ENCODE results near the gene OTULIN.

The OTULIN gene

GRCh38 chr5:14669415-14669814 is 4.9 kb downstream of the OTULIN start:
- no peak for DNase-seq

DNA sequence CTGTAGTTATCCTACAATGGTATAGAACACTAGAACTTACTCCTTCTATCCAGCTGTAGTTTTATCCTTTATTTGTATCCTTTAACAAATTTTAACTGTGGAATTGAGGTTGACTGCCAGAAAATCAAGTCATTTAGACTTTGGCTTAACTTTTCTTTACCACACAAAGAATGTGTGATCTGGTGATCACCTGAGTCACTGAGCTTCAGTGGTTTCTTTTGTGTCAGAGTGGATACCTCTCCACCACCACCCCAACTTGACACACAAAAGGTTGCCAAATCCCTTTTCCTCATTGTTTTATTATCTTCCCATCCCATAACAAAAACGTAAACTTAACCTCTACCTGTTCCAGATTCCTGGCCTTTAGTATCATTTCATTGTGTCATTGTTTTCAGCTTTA is 5.5 kb downstream of the OTULIN start:
- DNase-seq = no peak

DNA sequence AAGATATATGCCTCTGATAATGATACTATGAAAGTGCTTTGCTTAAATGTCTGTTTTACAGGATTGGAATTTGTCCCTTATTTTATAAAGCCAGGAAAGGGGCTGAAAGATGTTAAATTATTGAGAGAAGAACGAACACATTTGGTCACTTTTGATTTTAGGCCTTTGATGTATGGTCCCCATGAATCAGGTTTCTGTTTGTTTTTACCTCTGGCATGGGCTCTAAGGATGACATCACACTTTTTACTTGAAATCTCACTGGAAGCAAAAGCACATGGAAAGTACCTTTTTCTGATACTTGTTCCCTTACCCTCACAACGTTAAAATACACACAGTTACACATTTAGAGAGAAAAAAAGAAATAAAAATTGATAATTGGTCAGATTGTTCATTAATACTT is 6.9 kb downstream of the OTULIN start:
- DNase-seq = no peak

GRCh38 chr5:14672082-14672481 is 7.6 kb downstream of the OTULIN start:
- DNase-seq = no peak

DNA sequence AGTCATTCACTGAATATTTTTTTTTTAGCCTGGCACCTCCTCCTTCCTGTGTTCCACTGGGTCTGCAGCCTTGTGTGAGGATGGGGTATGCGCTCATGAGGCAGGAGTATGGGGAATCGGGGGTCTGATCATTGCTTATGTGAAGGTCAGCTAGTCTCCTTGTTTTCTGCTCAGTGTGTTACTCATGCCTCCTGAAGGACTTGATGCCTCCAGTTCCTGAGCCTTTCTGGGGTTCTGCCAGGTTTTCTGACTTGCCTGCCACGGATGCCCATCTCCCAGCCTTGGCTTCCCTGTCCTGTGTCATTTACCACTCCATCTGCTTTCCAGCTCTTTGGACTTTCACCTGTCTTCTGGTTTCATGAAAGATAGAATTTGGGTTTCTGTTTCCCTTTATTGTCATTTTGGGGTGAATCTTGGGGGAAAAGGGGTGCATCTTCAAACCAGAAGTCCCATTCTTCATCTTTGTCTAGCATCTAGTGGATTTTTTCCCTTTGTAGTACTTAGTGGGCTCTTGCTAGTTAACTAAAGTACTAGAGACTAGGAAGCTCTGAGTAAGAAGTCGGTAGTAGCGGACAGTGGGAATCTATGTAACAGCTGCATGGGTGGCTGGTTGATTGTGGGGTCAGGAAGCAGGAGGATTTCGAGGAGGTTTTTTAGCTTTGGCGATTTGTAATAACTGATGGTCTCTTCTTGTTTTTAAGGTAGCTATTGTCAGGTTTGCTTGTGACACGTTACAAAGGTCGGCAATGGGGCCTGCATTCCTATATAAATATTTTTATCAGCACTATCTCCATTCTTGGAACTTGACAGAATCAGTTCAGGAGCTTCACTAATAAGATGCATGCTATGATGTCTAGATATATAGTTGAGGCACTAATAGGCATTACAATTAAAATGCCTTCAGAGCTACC is 8.2 kb downstream of the OTULIN start:
- no peak for DNase-seq

DNA sequence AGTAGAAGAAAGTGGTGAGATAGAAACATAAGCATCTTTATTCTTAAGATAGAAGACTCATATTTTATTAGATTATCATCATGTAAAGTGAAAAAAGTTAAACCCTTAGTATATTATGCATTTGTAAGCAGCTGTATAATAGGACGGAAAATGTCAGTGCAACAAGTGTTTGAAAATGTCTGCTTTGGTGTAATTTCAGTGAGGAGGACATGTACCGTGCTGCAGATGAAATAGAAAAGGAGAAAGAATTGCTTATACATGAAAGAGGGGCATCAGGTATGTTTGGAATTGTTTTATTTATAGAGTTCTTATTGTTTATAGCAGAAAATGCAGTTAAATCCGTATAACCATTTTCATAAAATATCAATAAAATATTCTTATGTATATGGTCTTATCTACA is 8.9 kb downstream of the OTULIN start:
- no peak for DNase-seq

DNA sequence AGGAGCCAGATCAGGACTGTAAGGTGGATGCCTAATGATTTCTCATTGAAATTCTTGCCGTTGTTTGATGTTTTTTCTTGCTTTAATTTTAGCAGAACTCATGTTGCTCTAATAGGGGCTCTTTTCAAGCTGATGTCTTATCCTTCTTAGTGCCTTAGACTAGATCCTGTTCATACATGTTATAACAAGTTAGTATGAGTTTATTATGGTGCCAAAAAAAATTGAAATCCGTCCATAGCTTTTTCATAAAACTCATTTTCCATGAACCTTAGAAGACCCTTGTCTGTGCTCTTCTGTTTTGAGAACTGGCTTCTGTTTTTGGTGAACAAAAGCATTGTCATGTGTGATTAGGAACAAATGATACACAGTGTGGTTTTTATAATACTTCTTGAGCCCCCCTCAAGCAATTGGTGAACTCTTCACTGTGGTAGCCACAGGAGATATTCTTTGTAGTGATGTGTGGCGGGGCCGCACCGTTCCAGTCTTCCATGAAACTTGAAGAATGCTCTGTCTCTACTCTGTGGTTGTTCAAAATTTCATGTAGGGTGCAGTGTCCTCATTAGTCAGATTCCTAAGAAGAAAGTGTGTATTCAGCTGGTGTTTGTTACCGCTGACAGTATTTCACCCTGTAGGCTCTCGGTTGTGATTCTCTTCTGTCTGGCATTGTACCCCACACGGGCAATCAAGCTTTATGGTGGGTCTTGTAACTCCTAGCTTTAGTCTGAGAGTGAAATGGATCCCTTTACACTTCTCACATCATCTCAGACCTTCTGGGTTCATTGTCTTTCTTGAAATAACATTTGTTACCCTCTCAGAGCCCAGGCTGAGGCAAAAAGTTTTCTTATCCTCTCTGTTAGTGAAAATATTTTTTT is 10.7 kb downstream of the OTULIN start:
- peak; percentile 21 for DNase-seq

DNA sequence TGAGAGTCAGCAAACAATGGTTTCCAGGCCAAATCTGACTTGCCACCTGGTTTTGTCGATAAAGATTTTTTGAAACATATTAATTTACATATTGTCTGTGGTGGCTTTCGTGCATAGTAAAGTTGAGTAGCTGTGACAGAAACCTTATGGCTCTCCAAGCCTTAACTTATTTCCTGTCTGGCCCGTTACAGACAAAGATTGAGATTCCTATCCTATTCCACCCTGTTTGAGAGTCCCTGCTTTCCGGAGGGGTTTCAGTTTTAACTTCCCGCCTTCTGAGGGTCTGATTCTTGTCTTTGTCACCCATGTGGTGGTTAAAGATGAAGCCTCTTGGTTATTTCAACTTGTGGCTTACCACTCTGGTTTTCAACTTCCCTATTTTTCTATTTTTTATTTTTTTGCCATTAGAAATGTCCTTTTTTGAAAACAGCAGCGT is 11.4 kb downstream of the OTULIN start:
- DNase-seq = no peak

GRCh38 chr5:14676320-14676719 is 11.8 kb downstream of the OTULIN start:
- DNase-seq = peak; percentile 40

- no peak for DNase-seq
Measured at GRCh38 chr5:14678773-14679334, 14.3 kb downstream of the OTULIN start.

DNA sequence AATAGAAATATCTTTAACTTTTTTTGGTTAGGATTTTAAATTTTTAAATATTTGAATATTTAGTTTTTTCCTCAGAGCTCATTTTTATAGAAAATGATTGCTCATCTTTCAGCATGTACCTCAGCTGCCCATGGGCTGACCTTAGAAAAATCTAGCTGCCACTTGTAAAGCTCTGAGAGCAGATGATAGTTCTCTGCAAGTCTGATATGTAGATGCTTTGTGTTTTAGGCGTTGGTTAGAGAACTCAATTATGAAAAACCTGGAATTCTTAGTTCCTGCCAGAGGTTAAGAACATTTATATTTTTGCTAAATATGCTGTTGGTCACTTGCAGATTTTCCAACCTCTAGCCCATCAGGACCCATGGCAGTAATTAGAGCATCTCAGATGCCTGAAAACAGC is 15.1 kb downstream of the OTULIN start:
- no peak for DNase-seq

DNA sequence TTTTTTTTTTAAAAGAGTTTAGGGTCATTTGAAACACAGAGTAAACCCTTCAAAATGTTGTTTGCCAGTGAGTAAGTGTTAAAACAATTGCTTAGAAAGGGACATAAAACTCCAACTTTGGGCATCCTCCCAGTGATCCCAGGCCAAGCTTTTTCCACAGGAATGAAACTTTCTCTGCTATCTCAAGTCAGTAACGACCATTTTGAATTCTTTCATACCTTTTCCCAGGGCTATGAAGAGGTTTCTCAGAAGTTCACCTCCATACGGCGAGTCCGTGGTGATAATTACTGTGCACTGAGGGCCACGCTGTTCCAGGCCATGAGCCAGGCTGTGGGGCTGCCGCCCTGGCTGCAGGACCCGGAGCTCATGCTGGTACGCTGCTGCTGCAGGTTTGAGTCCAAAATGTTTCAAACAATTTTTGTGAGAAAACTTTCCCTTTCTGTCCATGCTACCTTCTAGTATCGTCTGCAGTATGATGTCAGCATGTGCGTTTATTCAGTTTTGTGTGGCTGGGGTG is 16.8 kb downstream of the OTULIN start:
- no peak for DNase-seq

- DNase-seq = no peak
Measured at GRCh38 chr5:14683906-14684455, 19.5 kb downstream of the OTULIN start.

- no peak for DNase-seq
Measured at GRCh38 chr5:14684757-14685156, 20.2 kb downstream of the OTULIN start.

- DNase-seq = peak; percentile 52
Measured at GRCh38 chr5:14685757-14686156, 21.2 kb downstream of the OTULIN start.

GRCh38 chr5:14686517-14686916 is 22.0 kb downstream of the OTULIN start:
- no peak for DNase-seq

GRCh38 chr5:14687023-14687665 is 22.6 kb downstream of the OTULIN start:
- DNase-seq = no peak

DNA sequence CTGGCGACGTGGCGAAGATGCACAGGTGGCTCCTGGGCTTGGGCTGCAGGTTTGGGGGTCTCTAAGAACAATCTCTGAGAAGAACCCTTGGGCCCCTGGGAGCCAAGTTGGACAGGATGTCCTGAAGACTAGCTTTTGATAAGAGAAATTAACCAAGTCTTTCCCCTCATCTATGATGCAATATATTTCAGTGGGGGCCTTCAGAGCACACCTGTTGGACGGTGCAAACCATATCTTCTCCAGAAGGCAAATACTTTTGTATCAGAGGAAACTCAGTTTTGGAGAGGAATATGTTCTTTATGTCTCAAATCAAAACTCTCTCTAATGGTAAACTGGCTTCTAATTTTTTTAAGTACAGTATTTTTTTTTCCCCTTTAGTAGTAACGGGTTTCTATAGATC is 28.6 kb downstream of the OTULIN start:
- DNase-seq = no peak

DNA sequence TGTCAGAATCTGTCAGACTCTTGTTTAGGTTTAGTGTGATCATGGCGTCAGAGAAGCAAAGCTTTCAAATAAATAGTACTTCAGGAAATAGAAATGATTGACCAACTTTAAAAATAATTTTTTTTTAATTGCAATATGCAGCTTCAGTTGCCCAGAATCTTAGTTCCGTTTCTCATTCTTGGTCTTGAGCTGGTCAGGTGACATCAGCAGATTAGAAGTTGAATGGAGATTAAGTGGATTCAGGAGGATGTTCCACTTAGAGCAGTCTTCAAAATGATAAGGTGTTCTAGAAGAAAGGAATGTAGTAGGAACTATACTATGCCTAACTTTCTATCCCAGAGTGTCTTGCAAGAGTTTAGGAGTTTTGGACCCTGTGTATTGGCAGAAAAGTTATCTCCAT is 30.6 kb downstream of the OTULIN start:
- no peak for DNase-seq

- DNase-seq = no peak
Measured at GRCh38 chr5:14696057-14696456, 31.5 kb downstream of the OTULIN start.

DNA sequence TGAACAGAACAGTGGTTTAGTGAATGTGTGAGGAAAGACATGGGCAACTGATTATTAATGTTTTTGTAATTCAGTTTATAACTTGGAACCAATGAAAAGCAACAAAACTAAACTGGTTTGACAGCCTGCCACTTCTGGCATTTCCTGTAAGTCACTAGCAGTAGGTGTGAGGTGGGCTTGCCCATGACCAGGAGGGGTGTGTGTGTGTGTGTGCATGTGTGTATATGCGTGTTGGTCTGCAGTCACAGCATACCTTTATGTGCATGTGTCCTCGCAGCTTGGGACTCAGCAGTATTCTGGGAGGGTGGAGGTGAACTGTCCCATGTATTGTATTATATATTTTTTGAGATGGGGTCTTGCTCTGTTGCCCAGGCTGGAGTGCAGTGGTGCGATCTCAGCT is 32.3 kb downstream of the OTULIN start:
- DNase-seq = no peak

GRCh38 chr5:14698495-14698894 is 34.0 kb downstream of the OTULIN start:
- no peak for DNase-seq

DNA sequence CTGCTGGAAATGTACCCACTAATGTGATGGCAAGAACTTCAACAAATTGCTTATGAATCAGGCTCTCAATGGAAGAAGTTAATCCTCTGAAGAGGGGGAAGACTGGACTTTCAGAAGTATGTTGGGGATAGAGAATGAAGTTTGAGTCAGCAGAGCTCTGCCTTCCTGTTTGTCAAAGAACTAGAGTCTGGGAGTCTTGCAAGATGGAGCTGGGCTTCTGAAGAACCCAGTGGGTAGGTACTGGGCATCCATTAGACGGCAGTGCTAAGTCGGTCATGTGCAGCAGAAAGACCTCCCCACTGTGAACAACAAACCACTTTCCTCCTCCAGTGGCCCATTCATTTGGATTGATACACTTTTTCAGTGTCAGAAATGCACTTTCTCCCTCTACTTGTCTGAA is 34.6 kb downstream of the OTULIN start:
- DNase-seq = no peak
